Stimulated activated CD8-positive, alpha-beta memory T cell treated with anti-CD3 and anti-CD28 coated beads, Interleukin-7, amount 100 ng/mL, for 48 hours (primary cell): ENCODE data around the gene SUPT3H.
"Not testable (repeated sequence)": the region's sequence is repeated elsewhere in the genome, so short reads cannot be mapped to it uniquely, and the experiment has no call there.

Source experiments
- DNase-seq, 2 donors: peaks; one replicate each; pipeline ENCODE4 v3.0.0-alpha.2; 2020; ENCODE audit warnings: low read depth in 1 of 2; ENCODE audit errors: extremely low read depth in 1 of 2

SUPT3H gene

DNA sequence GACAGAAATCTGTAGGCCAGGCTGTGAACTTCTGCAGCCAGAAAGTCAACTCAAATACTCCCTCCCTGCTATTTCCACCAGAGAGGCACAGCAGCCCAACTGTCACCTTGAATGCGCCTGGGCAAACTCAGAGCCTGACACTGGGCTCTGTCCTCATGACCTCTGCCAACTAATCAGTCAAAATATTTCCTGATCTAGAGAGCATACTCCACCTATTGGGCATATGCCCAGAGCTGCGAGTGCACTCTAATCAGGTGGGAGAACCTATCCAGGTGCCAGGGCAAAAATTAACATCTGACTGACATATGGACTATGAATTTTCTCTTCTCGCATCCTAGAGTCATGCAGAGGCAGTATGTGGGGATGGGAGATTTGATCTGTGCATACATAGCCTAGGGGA is 455.9 kb downstream of the SUPT3H start:
- no peak for DNase-seq

DNA sequence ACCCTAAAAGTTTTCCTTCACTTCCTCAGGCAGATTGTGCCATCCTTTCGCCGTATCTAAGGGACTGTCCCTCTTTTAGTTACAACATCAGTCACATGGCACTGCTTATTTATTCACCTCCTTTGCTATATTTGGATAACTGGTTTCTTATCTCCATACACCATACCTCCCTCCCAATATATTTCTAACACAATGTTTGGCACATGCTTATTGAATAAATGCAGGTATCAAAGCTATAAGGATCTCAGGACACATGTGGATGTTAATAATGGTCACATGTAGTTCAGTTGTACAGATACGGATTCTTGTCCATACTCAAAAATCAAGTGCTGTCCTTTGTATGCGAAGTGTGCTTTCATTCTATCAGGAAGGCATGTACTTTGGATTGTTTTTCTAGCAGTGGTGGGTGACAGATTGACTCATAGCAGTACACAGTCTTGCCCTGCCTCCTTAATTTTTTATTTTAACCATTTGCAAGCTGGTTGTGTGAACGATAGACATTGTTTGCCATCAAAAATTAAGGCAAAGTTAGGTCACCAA is 456.7 kb downstream of the SUPT3H start:
- no peak for DNase-seq

DNA sequence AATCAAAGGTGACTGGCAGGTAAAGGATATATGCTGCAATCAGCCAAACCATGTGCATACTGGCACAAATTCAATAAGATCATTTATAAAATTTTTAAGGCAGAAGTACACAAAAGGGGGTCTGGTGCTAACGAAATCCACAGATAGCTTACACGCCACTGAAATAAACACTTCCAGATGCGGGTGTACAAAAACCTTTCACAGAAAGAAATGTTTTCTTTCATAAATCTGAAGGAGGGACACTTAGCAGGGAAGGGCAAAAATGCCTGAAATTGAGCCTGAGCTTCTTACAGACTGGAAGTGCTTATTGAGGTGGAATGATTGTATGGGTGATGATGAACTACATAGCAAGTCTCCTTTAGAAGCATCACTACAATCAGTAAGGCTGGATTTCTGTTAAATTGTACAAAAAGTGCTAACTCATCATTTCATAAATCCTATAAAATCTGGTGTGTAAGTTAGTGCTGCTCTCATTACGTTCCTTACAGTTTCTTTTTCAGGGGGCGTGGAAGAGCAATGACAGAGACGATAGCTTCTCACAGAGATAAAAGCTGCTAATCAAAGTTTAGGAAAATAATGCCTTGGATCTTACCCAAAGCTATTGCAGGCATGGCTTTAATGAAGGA is 458.9 kb downstream of the SUPT3H start:
- no peak for DNase-seq

DNA sequence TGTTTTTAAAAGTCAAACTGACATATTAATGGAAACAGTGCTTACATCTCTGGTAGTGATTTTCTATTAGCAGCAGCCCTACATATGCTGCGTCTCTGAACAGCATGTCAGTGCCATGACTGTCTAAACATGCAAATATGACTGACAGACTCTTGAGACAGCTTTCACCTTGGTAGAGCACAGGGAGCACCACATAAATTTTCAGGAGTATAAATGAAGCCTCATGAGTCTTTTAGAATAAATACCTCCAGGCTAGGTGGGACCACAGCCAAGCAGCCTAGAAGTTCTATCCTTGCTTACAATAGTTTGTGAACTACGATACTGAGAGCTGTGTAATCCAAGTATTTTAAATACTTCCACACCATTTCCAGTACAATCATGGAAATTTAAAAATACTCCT is 460.3 kb downstream of the SUPT3H start:
- DNase-seq, result no peak

DNA sequence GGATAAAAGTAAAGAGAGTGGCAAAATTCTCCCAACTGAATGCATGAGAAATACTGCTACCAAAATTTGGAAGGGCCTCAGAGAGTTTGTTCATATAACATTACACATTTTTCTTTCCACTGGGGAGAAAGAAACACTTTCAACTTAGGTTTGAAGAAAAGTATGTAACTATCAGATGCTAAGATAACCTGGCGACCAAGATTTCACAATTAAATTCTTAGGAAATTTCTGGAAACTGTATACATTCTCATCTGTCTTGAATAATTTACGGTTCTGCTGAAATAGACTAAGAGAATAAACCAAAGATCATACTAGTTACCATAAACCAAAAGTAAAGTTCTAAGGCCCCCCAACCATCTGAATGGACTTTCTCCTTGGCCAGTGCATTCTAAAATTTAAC is 462.6 kb downstream of the SUPT3H start:
- no peak for DNase-seq

DNA sequence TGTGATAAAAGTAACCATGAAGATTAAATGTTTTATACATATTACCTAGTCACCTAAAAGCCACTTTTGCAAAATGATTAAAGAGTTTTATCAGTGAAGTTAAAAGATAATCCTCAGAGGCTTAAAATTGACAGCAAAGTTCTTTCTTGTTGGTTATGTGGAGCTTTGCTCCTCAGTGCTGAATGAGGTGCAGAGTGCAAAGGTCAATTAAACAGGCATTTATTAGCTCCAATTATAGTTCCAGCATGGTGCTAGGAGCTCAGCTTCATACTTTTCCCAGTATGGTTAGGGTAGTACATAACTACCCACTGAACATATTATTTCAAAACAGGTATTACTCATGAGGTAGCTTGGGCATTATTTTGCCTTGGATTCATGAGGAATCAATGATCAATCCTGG is 463.6 kb downstream of the SUPT3H start:
- DNase-seq, result no peak

DNA sequence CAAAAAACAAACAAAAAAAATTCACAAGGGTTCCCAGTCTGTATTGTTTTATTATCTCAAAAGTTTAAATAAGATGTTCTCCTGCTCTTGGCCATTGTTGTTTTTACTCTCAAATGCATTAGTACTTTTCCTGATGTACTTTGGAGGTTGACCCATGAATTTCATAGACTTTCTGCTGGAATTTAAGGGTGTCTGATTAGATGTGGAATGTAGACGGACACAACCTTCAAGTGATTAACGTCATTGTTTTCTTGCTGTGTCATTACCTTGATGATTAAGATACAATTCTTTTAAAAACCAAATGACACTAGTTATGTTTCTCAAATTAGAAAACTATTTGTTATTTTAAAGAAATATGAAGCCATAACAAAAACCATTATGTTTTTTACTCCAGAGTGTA is 471.0 kb downstream of the SUPT3H start:
- no peak for DNase-seq

DNA sequence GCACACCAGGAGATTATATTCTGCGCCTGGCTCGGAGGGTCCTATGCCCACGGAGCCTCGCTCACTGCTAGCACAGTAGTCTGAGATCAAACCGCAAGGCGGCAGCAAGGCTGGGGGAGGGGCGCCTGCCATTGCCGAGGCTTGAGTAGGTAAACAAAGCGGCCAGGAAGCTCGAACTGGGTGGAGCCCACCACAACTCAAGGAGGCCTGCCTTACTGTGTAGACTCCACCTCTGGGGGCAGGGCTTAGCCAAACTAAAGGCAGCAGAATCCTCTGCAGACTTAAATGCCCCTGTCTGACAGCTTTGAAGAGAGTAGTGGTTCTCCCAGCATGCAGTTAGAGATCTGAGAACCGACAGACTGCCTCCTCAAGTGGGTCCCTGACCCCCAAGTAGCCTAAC is 477.4 kb downstream of the SUPT3H start:
- DNase-seq, result not testable (repeated sequence)

DNA sequence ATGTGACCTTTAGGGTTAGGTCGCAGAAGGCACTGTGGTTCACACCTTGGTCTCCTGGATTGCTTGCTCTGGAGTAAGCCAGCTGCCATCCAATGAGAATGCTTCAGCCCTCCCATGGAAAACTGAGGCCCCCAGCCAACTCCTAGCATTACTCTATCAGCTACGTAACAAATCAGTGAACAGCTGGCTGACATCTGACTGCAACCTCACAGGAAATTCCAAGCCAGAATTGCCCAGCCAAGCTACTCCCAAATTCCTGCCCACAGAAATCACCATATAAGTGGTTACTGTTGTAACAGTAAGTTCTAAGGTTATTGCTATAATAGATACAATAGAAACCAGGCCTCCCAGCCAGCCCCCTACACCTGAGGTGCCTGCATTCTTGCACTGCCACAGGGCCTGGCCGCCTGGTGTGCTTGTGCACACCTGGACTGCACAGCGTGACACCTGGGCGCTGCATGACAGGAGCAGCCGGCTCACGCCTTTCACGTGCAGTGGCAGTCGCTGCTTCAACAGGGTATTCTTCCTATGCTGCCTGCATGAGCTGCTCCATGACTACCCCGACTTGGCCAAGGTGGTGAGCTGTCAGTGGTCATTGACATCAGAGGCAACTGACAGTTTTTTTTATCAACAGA is 479.3 kb downstream of the SUPT3H start:
- no peak for DNase-seq

DNA sequence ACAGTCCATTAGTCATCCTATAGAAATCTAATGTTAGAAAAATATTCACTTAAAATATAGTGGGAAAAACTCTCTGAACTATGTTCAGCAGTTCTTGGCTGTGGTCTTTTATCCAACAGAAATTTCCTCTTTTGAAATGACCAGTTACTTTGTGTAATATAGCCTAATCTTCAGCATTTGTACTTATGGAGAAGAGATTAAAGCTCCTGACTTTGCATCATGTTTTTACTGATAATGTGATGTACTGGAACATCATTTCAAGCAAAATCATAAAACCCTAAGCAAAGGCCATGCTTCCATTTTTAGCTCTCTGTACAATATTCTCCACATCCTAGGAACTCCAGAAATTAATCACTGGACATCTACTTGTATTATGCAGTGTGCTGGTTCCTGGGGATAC is 480.4 kb downstream of the SUPT3H start:
- DNase-seq, result no peak

DNA sequence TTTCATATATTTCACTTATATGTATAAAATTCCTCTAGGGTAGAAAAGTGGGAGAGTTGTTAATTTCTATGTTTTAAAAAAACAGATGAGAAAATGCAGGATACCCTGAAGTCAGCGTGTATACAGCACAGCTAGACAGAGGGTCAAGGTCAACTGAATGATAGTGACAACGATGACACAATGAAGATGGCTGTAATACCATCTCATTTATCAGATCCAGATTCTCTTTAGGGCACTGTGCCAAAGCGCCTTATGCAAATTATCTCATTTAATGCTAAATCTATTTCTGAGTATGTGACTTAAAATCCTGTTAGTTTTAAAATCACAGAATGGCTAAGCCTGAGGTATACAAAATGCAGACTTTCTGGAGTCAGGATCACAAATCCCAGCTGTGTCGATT is 481.0 kb downstream of the SUPT3H start:
- no peak for DNase-seq

DNA sequence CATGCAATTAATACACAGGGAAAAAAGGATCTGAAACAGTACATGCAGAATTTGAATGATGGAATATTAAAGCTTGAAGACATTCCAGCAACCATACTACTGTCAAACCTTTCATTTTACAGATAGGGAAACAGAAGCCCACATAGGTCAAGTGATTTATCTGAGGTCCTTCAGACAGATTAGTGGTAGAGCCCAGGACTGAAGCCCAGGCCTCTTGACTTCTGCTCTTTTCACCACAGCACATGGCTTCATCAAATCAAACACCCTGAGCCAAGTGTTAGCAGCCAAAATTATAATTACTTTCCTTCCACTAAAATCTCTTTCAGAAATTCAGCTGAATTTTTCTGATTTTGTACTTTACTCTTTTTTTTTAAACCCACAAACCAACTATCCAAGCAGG is 485.2 kb downstream of the SUPT3H start:
- DNase-seq, result no peak

DNA sequence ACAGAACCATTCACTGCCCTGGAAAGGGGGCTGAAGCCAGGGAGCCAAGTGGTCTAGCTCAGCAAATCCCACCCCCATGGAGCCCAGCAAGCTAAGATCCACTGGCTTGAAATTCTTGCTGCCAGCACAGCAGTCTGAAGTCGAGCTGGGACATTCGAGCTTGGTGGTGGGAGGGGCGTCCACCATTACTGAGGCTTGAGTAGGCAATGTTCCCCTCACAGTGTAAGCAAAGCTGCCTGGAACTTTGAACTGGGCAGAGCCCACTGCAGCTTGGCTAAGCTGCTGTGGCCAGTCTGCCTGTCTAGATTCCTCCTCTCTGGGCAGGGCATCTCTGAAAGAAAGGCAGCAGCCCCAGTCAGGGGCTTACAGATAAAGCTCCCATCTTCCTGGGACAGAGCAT is 498.7 kb downstream of the SUPT3H start:
- not testable (repeated sequence) for DNase-seq

DNA sequence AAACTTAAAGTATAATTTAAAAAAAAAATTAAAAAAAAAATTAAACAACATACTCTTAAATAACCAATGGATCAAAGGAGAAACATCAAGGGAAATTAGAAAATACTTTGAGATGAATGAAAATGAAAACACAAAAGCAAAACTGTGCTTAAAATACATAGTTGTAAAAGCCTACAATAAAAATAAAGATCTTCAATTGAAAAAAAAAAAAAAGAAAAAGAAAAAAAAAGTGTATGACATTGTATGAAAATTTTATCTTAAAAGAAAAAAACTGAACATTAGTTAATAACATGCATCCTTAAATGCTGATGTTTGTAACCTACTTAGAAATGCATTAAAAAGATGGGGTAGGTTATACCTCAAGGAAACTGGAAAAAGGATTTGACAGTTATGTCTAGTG is 501.1 kb downstream of the SUPT3H start:
- not testable (repeated sequence) for DNase-seq

DNA sequence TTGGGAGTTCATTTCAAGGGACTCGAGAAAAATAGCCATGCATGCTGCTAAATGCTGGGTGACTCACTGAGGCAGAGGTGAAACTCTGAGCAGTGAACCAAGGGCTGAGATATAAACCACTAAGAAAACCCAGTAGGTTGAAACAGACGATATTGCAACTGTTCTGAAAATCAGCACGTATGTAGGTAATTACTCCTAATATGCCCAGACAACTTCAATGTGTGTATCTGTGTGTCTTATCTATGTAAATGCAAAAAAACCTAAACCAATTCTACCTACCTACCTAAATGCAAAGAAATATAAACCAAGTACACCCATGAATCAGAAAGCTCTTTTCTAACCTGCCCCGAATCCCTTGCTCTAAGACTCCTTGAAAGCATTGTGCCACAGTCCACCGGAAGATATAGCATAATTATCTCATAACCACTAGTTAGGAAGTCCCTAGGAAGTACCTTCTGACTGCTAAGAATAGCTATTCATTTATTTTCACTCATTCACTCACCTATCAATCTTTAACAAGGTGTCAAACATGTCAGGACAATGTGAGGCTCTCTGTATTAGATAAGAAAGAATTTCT is 508.3 kb downstream of the SUPT3H start:
- DNase-seq, result peak in 1 of 2 donors; percentile 4

DNA sequence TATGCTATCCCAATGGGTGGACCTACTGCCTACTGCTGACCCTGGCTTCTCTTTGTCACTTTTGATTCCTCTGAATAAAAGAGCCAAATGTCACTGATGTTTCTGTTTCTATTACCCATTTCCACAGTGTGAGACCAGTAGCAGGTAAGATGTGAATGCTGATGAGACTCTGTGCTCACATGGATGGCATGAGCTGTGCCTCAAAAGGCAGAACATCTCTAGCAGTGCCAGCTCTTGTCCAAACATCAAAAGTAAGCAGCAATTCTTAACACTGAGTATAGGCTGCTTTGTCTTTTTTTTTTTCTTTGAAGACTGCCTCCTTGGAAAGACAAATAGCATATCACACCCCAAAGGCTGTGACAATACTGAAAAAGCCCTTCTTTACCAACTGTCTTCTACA is 508.8 kb downstream of the SUPT3H start:
- no peak for DNase-seq

DNA sequence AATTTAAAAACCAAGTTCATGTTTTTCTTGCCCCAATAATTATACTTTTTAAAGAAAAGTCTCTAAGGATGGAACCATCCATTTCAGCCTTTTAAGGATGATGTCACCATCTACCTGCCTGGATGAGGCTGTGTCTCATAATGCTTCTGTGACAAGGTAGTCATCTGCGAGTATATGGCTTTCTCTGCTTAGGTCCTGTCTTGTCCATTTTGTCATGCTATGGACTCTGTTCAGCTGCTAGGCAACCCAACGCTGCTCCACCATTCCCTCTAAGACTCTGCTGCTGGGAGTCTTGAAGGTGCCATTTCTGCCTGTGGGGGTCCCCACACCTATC is 509.4 kb downstream of the SUPT3H start:
- no peak for DNase-seq

DNA sequence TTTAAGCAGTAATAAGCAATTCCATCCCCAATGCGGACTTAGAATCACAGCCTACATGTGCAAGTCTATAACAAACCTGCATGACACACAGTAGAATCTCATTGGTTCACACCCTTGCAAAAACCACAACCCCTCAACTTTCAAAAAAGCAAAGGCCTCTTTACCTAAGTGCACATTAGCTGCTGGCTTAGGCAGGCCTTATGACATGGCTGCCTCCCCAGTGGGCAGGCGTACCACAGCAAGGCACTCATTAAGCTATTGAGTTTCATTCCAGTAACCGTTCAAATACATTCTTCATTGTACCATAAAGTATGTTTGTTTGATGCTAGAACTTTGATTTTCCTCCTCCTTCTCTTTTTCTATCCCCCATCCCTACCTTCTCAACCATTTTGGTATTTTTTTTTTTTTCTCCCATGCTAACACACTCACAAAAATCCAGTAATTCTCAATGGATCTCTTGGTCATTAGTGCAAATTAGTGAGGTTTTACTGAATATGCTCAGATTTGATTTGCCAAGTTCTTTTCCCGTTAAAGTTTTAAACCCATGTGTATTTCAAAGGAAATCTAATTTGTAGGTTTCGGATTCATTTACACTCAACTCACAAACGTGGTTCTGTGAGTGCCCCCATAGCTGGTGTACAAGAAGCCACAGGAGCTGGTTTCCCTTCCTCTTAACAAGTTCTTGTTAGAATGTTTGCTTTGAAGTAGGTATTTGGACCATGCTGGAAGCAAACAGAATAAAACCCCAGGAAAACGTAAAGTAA is 510.0 kb downstream of the SUPT3H start:
- no peak for DNase-seq

DNA sequence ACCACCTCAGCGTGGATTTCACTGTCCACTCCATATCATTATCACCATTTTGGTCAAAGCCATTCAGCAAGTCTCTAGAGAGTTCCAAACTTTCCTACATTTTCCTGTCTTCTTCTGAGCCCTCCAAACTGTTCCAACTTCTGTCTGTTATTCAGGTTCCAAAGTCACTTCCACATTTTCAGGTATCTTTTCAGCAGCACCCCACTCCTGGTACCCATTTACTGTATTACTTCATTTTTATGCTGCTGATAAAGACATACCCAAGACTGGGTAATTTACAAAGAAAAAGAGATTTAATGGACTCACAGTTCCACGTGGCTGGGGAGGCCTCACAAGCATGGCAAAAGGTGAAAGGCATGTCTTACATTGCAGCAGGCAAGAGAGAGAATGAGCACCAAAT is 512.5 kb downstream of the SUPT3H start:
- not testable (repeated sequence) for DNase-seq

DNA sequence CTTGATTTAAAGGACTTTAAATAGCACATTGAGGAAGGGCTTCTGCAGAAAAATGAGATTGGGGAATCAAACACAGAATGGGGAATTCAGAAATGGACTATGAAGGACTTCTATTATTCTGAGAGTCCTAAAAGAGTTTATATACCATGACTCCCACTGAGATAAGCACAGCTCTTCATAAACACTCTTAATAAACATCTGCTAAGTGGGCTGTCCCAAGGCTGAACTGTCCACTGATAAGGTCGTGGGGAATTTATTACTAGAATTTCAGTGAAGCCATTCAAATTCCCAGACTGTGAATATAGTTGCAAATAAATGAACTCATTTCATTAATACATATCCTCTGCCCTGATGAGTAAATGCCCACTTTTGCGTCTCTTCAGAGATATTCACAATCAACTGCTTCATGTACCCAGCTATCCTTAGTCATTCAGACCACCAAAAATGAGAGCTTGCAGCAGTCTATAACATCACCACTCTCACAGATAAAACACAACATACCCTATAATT is 517.8 kb downstream of the SUPT3H start:
- DNase-seq, result no peak

DNA sequence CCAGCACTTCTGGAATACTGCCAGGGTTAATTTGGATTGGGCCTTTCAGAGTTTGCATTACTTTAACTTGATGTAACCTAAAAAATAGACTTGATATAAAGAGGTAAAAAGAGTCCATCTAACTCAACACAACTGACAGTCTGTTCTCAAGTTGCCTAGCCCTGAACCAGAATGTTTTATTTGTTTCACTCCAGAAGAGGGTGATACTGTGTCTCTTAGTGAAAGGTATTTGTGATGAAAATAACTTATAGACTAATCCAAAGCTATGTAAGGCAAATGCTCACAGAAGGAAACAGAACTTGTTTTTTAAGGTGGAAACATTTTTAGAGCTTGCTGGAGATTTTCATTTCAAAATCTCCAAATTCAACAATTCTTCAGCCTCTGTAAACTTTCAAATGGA is 518.7 kb downstream of the SUPT3H start:
- DNase-seq, result no peak

DNA sequence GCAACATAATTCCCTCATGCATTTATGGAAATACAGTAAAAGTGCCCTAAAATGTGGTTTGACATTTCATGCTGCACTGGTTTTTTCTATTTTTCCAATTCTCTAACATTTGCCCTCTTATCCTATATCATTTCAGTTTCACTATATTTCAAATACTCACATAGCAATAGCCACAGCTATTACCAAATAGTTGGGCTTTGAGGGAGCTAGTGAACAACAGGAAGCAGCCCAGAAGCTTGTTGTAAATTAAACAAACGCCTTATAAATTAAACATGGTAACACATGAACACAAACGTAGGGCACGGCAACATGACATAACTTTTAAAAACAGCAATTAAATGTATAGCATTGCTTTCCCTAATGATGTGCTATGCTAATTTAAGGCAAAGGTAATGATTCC is 521.3 kb downstream of the SUPT3H start:
- no peak for DNase-seq
